HUES6 (cell line): Measurements from ENCODE around the gene ITGA3.

ENCODE experiments used
- H3K27ac ChIP-seq: 2 replicates; pipeline ENCODE4 v1.7.0; 2013; ENCODE audit warnings: low read depth, mild to moderate bottlenecking, low read length, inconsistent platforms
- H3K27me3 ChIP-seq: 2 replicates; pipeline ENCODE4 v1.6.1; 2013; ENCODE audit warnings: low read length; ENCODE audit not compliant: control insufficient read depth, insufficient read depth
- H3K36me3 ChIP-seq: 2 replicates; pipeline ENCODE4 v1.6.1; 2013; ENCODE audit warnings: low read length; ENCODE audit not compliant: control insufficient read depth, insufficient read depth
- H3K4me1 ChIP-seq: 2 replicates; pipeline ENCODE4 v1.6.1; 2013; ENCODE audit warnings: low read length; ENCODE audit not compliant: control insufficient read depth, insufficient read depth
- H3K4me3 ChIP-seq: 2 replicates; pipeline ENCODE4 v1.5.1; 2013; ENCODE audit warnings: low read depth, low read length
- H3K9ac ChIP-seq: one replicate; pipeline ENCODE4 v1.6.1; 2013; ENCODE audit warnings: mild to moderate bottlenecking, low read length
- H3K9me3 ChIP-seq: 2 replicates; pipeline ENCODE4 v1.6.1; 2013; ENCODE audit warnings: low read depth, low read length; ENCODE audit not compliant: control insufficient read depth, insufficient read depth

Gene ITGA3

GRCh38 chr17:50101346-50102163, 45.6 kb downstream of the ITGA3 start:
- H3K27me3 ChIP-seq, result no peaks in the 10 kb centered on the region
- H3K9ac ChIP-seq, result no peak overlapping the region
- peaks cover 21% of the 10 kb centered on the region for H3K4me1 ChIP-seq
- H3K27ac ChIP-seq, result no peak overlapping the region
- H3K4me3 ChIP-seq, result peak overlapping the region; percentile 17; the same call in 1 of the 2 replicates
- H3K9me3 ChIP-seq, result no peaks in the 10 kb centered on the region
- peaks cover 6% of the 10 kb centered on the region; the same call in 1 of the 2 replicates for H3K36me3 ChIP-seq

DNA sequence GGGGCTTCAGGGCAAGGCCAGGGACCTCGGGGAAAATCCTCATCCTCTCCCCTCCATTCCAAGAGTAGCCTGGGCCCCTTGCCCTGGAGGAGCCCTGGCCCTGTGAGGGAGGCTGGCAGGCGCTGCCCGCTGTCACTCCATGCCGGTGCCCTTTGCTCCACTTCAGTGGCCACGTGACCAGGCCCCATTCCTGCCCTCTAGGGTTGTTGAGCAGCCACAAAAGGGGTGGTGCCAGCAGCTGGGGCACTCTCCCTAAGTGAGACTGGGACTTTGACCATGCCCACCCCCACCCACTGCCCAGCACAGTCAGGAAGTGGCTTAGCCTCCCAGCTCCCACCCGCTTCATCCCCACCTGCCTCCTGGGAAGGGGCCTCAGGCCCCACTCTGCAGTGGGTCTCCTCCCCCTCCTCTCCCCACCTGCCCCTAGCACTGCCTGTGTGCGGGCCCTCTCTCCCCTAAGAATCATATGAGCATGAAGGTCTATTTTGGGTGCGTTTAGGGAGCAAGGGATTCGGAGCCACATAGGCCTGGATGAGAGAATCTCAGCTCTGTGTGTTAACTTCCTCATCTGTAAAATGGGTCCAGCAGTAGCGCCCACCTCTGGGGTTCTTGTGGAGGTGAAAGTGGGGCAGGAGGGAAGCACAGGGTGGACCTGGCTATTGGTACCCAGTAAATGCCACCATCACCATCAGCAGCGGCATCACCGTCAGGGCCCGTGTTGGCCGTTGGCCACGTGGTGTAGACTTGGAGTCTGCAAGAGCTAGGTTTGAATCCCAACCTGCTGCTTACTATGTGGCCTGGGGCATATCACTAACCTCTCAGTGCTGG, 46.5 kb downstream of the ITGA3 start:
- Histone ChIP-seq H3K27ac (no peak overlapping the region), H3K4me1 (peaks cover 21% of the 10 kb centered on the region), H3K4me3 (no peak overlapping the region), H3K9me3 (no peaks in the 10 kb centered on the region), H3K27me3 (no peaks in the 10 kb centered on the region), H3K36me3 (peaks cover 10% of the 10 kb centered on the region; the same call in 1 of the 2 replicates), H3K9ac (no peak overlapping the region)

DNA sequence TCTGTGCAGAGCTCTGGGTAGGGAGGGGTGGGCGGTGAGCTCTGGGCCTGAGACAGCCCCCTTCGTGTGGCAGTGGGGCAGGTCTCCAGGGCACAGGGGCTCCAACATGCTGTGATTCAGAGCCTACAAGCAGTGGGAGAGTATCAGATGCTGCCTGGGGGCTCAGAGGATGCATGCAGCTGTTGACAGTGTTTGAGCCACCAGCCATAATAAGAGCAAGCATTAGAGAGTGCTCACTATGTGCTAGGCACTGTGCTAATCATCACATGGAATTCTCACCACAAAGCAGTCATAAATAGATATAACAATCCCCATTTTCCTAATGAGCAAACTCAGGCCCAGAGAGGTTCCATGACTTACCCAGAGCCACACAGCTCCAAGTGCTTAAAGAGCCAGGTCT, 47.3 kb downstream of the ITGA3 start:
- Histone ChIP-seq H3K27ac (no peak overlapping the region), H3K27me3 (no peaks in the 10 kb centered on the region), H3K36me3 (peaks cover 10% of the 10 kb centered on the region; the same call in 1 of the 2 replicates), H3K4me1 (peaks cover 21% of the 10 kb centered on the region), H3K9ac (no peak overlapping the region), H3K9me3 (no peaks in the 10 kb centered on the region), H3K4me3 (no peak overlapping the region)

GRCh38 chr17:50103941-50104340, 48.0 kb downstream of the ITGA3 start:
- H3K4me1 ChIP-seq, result peaks cover 21% of the 10 kb centered on the region

GRCh38 chr17:50105811-50106210, 49.9 kb downstream of the ITGA3 start:
- Histone ChIP-seq H3K9ac (no peak overlapping the region), H3K4me3 (no peak overlapping the region), H3K4me1 (peaks cover 14% of the 10 kb centered on the region), H3K9me3 (no peaks in the 10 kb centered on the region), H3K36me3 (peaks cover 5% of the 10 kb centered on the region; the same call in 1 of the 2 replicates), H3K27ac (no peak overlapping the region), H3K27me3 (no peaks in the 10 kb centered on the region)

More at GRCh38 chr17:50103941-50104340, 48.0 kb downstream of the ITGA3 start:
- Histone ChIP-seq H3K36me3 (peaks cover 5% of the 10 kb centered on the region; the same call in 1 of the 2 replicates), H3K27ac (no peak overlapping the region), H3K9me3 (no peaks in the 10 kb centered on the region), H3K27me3 (no peaks in the 10 kb centered on the region), H3K4me3 (no peak overlapping the region), H3K9ac (no peak overlapping the region)

- H3K9ac ChIP-seq, result no peak overlapping the region
- no peak overlapping the region for H3K4me3 ChIP-seq
- H3K36me3 ChIP-seq, result peaks cover 5% of the 10 kb centered on the region; the same call in 1 of the 2 replicates
- H3K27ac ChIP-seq, result no peak overlapping the region
- H3K9me3 ChIP-seq, result no peaks in the 10 kb centered on the region
- H3K27me3 ChIP-seq, result no peaks in the 10 kb centered on the region
- H3K4me1 ChIP-seq, result peaks cover 12% of the 10 kb centered on the region
These were observed 50.7 kb downstream of the ITGA3 start for GRCh38 chr17:50106393-50107131.

- Histone ChIP-seq H3K4me3 (no peak overlapping the region), H3K36me3 (peaks cover 5% of the 10 kb centered on the region; the same call in 1 of the 2 replicates), H3K4me1 (peaks cover 17% of the 10 kb centered on the region), H3K9me3 (no peaks in the 10 kb centered on the region), H3K9ac (no peak overlapping the region), H3K27me3 (no peaks in the 10 kb centered on the region), H3K27ac (no peak overlapping the region)
These were observed 52.0 kb downstream of the ITGA3 start for GRCh38 chr17:50107790-50108414.

DNA sequence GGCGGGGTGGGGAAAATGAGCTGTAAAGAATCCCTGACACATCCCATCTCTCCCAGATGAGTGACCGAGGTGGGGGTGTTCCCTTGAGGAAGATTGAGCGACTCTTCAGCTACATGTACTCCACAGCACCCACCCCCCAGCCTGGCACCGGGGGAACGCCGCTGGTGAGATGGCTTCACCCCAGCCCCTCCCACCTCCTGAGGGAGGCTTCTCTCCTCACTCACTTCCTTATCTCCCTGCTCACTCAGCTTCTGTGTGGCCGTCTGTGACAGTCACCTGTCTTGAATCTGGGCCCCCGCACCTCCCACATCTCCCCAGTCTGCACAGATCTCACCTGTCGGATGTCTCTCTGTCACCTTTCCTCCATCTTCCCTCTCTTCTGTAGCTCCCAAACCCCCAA, 52.6 kb downstream of the ITGA3 start:
- H3K36me3 ChIP-seq, result peaks cover 5% of the 10 kb centered on the region; the same call in 1 of the 2 replicates
- H3K9ac ChIP-seq, result no peak overlapping the region
- no peak overlapping the region for H3K27ac ChIP-seq
- H3K9me3 ChIP-seq, result no peaks in the 10 kb centered on the region
- peaks cover 17% of the 10 kb centered on the region for H3K4me1 ChIP-seq
- no peaks in the 10 kb centered on the region for H3K27me3 ChIP-seq
- H3K4me3 ChIP-seq, result no peak overlapping the region

- H3K36me3 ChIP-seq, result peaks cover 5% of the 10 kb centered on the region; the same call in 1 of the 2 replicates
- H3K27ac ChIP-seq, result no peak overlapping the region
- H3K4me1 ChIP-seq, result peaks cover 17% of the 10 kb centered on the region
- H3K27me3 ChIP-seq, result no peaks in the 10 kb centered on the region
- H3K9ac ChIP-seq, result no peak overlapping the region
- H3K9me3 ChIP-seq, result no peaks in the 10 kb centered on the region
- H3K4me3 ChIP-seq, result no peak overlapping the region
These were observed 53.3 kb downstream of the ITGA3 start for GRCh38 chr17:50109207-50109606.

DNA sequence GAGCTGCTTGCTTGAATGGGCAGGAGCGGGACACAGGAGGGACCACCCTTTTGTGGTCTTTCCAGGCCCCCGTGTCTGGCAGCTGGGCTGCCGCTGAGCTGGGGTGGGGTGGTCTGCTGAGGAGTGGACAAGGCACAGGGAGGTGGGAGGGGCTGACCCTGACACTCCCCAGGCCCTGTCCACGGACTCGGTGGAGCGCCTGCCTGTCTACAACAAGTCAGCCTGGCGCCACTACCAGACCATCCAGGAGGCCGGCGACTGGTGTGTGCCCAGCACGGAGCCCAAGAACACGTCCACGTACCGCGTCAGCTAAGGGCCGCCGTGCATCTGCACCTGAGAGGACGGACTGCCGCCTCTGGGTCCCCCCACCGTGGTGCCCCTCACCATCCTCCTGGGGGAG, 53.9 kb downstream of the ITGA3 start:
- H3K4me1 ChIP-seq, result peaks cover 17% of the 10 kb centered on the region
- H3K27ac ChIP-seq, result no peak overlapping the region
- no peak overlapping the region for H3K9ac ChIP-seq

More for the DNA sequence above, 53.9 kb downstream of the ITGA3 start:
- no peak overlapping the region for H3K4me3 ChIP-seq
- no peaks in the 10 kb centered on the region for H3K27me3 ChIP-seq
- peaks cover 5% of the 10 kb centered on the region; the same call in 1 of the 2 replicates for H3K36me3 ChIP-seq
- no peaks in the 10 kb centered on the region for H3K9me3 ChIP-seq
